ENCODE measurements around the gene COX4I1. TPM values are rescaled to one million over a fixed set of nuclear protein-coding genes. Genes with fewer than 3 reads are reported as not detected.

Gene COX4I1
- total RNA-seq, 1 donor from 2014 or later = 308 TPM

DNA sequence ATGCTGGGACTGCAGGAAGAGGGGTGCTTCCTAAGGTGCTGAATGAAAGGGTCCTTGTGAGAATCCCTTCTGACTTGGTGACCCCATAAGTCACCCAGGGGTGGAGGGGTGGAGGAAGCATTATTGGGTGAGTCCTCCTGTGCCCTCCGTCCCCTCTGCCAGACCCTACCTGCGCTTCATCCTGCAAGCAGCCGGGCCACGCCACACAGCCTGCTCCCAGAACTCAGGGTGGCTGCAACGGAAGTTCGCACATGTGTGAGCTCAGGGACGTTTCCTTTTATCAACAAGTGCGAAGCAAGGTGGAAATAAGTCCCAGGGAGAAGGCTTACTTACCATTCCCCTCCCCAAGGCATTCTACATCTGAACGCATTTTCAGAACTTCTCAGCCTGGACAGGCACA is 40.9 kb downstream of the COX4I1 start:
- H3K4me3 Mint-ChIP-seq = no peak overlapping the region
- H3K36me3 Mint-ChIP-seq = no peaks in the 10 kb centered on the region
- H3K27me3 ChIP-seq = no peaks in the 10 kb centered on the region
- no peaks in the 10 kb centered on the region for H3K79me2 ChIP-seq (ENCODE audit: low read depth)
- no peak overlapping the region for H3K4me2 ChIP-seq
- H3K36me3 ChIP-seq = no peaks in the 10 kb centered on the region
- H3K4me3 ChIP-seq = no peak overlapping the region
- H4K20me1 ChIP-seq (ENCODE audit: low read depth) = no peaks in the 10 kb centered on the region
- no peak overlapping the region for H3K9ac ChIP-seq
- H3K4me1 Mint-ChIP-seq = no peaks in the 10 kb centered on the region
- H3K9me3 ChIP-seq (ENCODE audit: low read depth) = no peaks in the 10 kb centered on the region
- TF ChIP-seq EZH2 (IDR thresholded peaks at IDR 0.05) (no peak), EZH2phosphoT487 (IDR thresholded peaks at IDR 0.05) (no peak)
- TF ChIP-seq, protein P1, sequence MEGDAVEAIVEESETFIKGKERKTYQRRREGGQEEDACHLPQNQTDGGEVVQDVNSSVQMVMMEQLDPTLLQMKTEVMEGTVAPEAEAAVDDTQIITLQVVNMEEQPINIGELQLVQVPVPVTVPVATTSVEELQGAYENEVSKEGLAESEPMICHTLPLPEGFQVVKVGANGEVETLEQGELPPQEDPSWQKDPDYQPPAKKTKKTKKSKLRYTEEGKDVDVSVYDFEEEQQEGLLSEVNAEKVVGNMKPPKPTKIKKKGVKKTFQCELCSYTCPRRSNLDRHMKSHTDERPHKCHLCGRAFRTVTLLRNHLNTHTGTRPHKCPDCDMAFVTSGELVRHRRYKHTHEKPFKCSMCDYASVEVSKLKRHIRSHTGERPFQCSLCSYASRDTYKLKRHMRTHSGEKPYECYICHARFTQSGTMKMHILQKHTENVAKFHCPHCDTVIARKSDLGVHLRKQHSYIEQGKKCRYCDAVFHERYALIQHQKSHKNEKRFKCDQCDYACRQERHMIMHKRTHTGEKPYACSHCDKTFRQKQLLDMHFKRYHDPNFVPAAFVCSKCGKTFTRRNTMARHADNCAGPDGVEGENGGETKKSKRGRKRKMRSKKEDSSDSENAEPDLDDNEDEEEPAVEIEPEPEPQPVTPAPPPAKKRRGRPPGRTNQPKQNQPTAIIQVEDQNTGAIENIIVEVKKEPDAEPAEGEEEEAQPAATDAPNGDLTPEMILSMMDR (IDR thresholded peaks at IDR 0.05) = no peak
- H3K4me1 ChIP-seq = no peaks in the 10 kb centered on the region
- no peak overlapping the region for H2AFZ ChIP-seq (replicated peaks)
- no peak overlapping the region for H3K27ac ChIP-seq
- H3K27ac Mint-ChIP-seq = no peak overlapping the region
- peaks cover 26% of the 10 kb centered on the region for H3K27me3 Mint-ChIP-seq (ENCODE audit: insufficient read depth, low read depth)
- no peak for DNase-seq (ENCODE audit: low spot score)
- H3K9me3 Mint-ChIP-seq = no peaks in the 10 kb centered on the region
- H3F3A ChIP-seq (ENCODE audit: low read depth) = no peaks in the 10 kb centered on the region

DNA sequence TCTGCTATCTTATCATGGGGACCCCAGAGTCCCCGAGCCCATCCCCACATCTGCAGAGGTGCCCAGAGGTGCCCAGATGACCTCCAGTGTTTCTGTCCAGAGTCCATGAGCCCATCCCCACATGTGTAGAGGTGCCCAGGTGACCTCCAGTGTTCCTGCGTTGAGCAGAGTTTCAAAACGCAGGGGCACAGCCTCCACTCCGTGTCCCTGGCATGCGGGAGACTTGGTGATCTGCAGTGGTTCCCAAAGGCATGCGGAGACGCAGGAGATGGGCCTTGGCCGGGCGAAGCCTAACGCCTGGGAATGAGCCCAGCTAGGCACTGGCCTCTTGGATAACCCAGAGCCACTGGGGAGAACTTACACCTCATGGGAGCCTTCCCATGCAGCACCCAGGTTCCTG is 41.3 kb downstream of the COX4I1 start:
- H3K36me3 ChIP-seq = no peaks in the 10 kb centered on the region
- H3K9me3 ChIP-seq (ENCODE audit: low read depth) = no peaks in the 10 kb centered on the region
- H3K9me3 Mint-ChIP-seq = no peaks in the 10 kb centered on the region
- H3F3A ChIP-seq (ENCODE audit: low read depth) = no peaks in the 10 kb centered on the region
- no peak for DNase-seq (ENCODE audit: low spot score)
- H3K79me2 ChIP-seq (ENCODE audit: low read depth) = no peaks in the 10 kb centered on the region
- no peak overlapping the region for H2AFZ ChIP-seq (replicated peaks)
- H3K4me1 Mint-ChIP-seq = no peaks in the 10 kb centered on the region
- H3K27me3 Mint-ChIP-seq (ENCODE audit: insufficient read depth, low read depth) = peaks cover 23% of the 10 kb centered on the region
- no peak overlapping the region for H3K4me3 ChIP-seq
- H3K4me1 ChIP-seq = no peaks in the 10 kb centered on the region
- H3K27ac ChIP-seq = no peak overlapping the region
- H4K20me1 ChIP-seq (ENCODE audit: low read depth) = no peaks in the 10 kb centered on the region
- TF ChIP-seq, protein P1 (IDR thresholded peaks at IDR 0.05) = no peak
- TF ChIP-seq EZH2 (IDR thresholded peaks at IDR 0.05) (no peak), EZH2phosphoT487 (IDR thresholded peaks at IDR 0.05) (no peak)
- H3K36me3 Mint-ChIP-seq = no peaks in the 10 kb centered on the region
- H3K27me3 ChIP-seq = no peaks in the 10 kb centered on the region
- no peak overlapping the region for H3K4me3 Mint-ChIP-seq
- H3K9ac ChIP-seq = no peak overlapping the region
- H3K4me2 ChIP-seq = no peak overlapping the region
- H3K27ac Mint-ChIP-seq = no peak overlapping the region

DNA sequence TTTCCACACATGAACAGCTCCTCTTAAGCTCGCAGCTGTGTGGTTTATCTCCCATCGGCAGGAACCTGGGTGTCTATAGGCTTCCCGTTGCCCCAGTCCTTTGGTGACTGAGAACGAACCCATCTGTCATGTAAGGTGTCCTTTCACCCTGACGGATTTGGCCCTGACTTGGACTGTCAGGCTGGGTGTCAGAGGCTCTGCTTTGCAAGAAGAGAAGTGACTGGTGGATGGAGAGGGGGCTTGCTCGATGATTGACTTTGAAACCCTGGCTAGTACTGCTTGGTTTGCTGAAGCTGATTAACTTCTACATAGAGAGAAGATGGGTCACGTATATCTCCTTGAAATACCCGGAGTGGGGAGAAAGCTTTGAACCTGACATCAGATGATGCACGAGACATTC is 42.9 kb downstream of the COX4I1 start:
- Histone ChIP-seq H3K36me3 (no peaks in the 10 kb centered on the region), H3K9me3 (ENCODE audit: low read depth) (no peaks in the 10 kb centered on the region), H3K27me3 (no peaks in the 10 kb centered on the region), H3K4me3 (no peak overlapping the region), H3K9ac (no peak overlapping the region), H3F3A (ENCODE audit: low read depth) (no peaks in the 10 kb centered on the region), H3K4me2 (no peak overlapping the region), H3K27ac (no peak overlapping the region), H2AFZ (replicated peaks) (no peak overlapping the region), H3K79me2 (ENCODE audit: low read depth) (no peaks in the 10 kb centered on the region), H4K20me1 (ENCODE audit: low read depth) (no peaks in the 10 kb centered on the region), H3K4me1 (no peaks in the 10 kb centered on the region)
- Mint-ChIP-seq H3K27me3 (ENCODE audit: insufficient read depth, low read depth) (peaks cover 18% of the 10 kb centered on the region), H3K9me3 (no peaks in the 10 kb centered on the region), H3K4me1 (no peaks in the 10 kb centered on the region), H3K4me3 (no peak overlapping the region), H3K27ac (no peak overlapping the region), H3K36me3 (no peaks in the 10 kb centered on the region)
- TF ChIP-seq EZH2phosphoT487 (IDR thresholded peaks at IDR 0.05) (no peak), EZH2 (IDR thresholded peaks at IDR 0.05) (no peak)
- TF ChIP-seq, protein P1 (IDR thresholded peaks at IDR 0.05) = no peak
- DNase-seq (ENCODE audit: low spot score) = no peak
